GM12878 (cell line): ENCODE results near the gene CES4A. TPM values are rescaled to one million over a fixed set of nuclear protein-coding genes. Genes with fewer than 3 reads are reported as not detected.

Experiments
- ATAC-seq: fragments of 200-7000 bp; cut with Tn5 transposase; 3 replicates; pipeline ENCODE4 v1.9.1; 2020; ENCODE audit warnings: mild to moderate bottlenecking, moderate library complexity
- BruUV-seq: library from RNA; stranded (reverse); fragments of 400-500 nt; replicated peaks from 2 replicates; lab custom pipeline; 2021; lab: Mats Ljungman, UMichigan
- CTCF ChIA-PET: fragments of 300-600 bp; sonication (Branson Sonifier 250); formaldehyde crosslinking; extraction: SDS; loops from one replicate; lab custom pipeline; 2021; ENCODE audit warnings: inconsistent platforms; lab: Yijun Ruan, JAX
- POLR2A ChIA-PET: fragments of 350-600 bp; formaldehyde crosslinking; extraction: SDS; loops from one replicate; lab custom pipeline; 2021; ENCODE audit warnings: inconsistent platforms; lab: Charles Lee
- RAD21 ChIA-PET: fragments of 300-600 bp; sonication (Branson Sonifier 250); formaldehyde crosslinking; loops from one replicate; lab custom pipeline; 2023; ENCODE audit warnings: antibody characterized with exemption; ENCODE audit not compliant: unreplicated experiment; lab: Charles Lee
- SMC1A ChIA-PET: fragments of 300-600 bp; sonication (Branson Sonifier 250); formaldehyde crosslinking; loops from one replicate; lab custom pipeline; 2023; ENCODE audit not compliant: unreplicated experiment, uncharacterized antibody; lab: Charles Lee
- DNase-seq: peaks from one replicate; pipeline ENCODE4 v3.0.0-alpha.2; 2011; ENCODE audit warnings: low read depth, low spot score
- FAIRE-seq: peaks from 3 replicates; lab custom pipeline; 2011; peaks lifted over from hg19 to GRCh38; lab: Jason Lieb, UNC
- H2AFZ ChIP-seq: 2 replicates; pipeline ENCODE4 v1.6.0; 2011; ENCODE audit warnings: low read depth, low read length, control low read depth; ENCODE audit not compliant: control insufficient read depth
- H3K27ac ChIP-seq: 2 replicates; pipeline ENCODE4 v1.5.1; 2011; ENCODE audit warnings: control low read depth; ENCODE audit not compliant: control insufficient read depth, insufficient read depth
- H3K27me3 ChIP-seq, 2 experiments: replicated peaks in 1 of 2; 2 replicates each; pipeline versions ENCODE4 v1.6.0 to v1.6.1; 2011; ENCODE audit warnings: low read length in 1 of 2; ENCODE audit not compliant: control insufficient read depth in 2 of 2, insufficient read depth in 2 of 2
- H3K36me3 ChIP-seq, 2 experiments: 2 replicates each; pipeline ENCODE4 v1.5.1; 2011; ENCODE audit warnings: low read length in 1 of 2; ENCODE audit not compliant: control insufficient read depth in 2 of 2, insufficient read depth in 2 of 2
- H3K4me1 ChIP-seq: 2 replicates; pipeline ENCODE4 v1.6.1; 2011; ENCODE audit warnings: mild to moderate bottlenecking, low read length, moderate library complexity, mixed read lengths; ENCODE audit not compliant: control insufficient read depth, insufficient read depth
- H3K4me2 ChIP-seq: 2 replicates; pipeline ENCODE4 v1.6.0; 2011; ENCODE audit warnings: control low read depth; ENCODE audit not compliant: control insufficient read depth, insufficient read depth
- H3K4me3 ChIP-seq: fragments of 200-600 bp; sonication (generic); 2 replicates; pipeline ENCODE4 v1.5.1; 2016
- H3K79me2 ChIP-seq: 2 replicates; pipeline ENCODE4 v1.6.0; 2011; ENCODE audit warnings: low read length; ENCODE audit not compliant: control insufficient read depth, insufficient read depth
- H3K9ac ChIP-seq: 2 replicates; pipeline ENCODE4 v1.8.0; 2011; ENCODE audit warnings: low read length, control low read depth, mixed read lengths; ENCODE audit not compliant: control insufficient read depth, insufficient read depth
- H3K9me3 ChIP-seq: replicated peaks from 3 replicates; pipeline ENCODE4 v1.5.1; 2011; ENCODE audit warnings: mild to moderate bottlenecking, low read length; ENCODE audit not compliant: control insufficient read depth, insufficient read depth
- H4K20me1 ChIP-seq: 2 replicates; pipeline ENCODE4 v1.6.0; 2011; ENCODE audit not compliant: control insufficient read depth, insufficient read depth
- ATF2 ChIP-seq: IDR thresholded peaks from 2 replicates; pipeline ENCODE4 v1.6.1; 2012; ENCODE audit warnings: low read length, inconsistent platforms
- CEBPB ChIP-seq, 2 experiments: fragments of 150-350 bp in 1 of 2; IDR thresholded peaks; 2 replicates each; pipeline ENCODE4 v1.6.1; 2012 to 2014; ENCODE audit warnings: low read depth in 2 of 2, low read length in 2 of 2, borderline replicate concordance in 1 of 2, inconsistent platforms in 1 of 2
- IKZF1 ChIP-seq: fragments of 450-650 bp; conservative IDR thresholded peaks from 2 replicates; pipeline ENCODE4 v1.6.1; 2017; ENCODE audit warnings: antibody characterized with exemption, mild to moderate bottlenecking
- IRF4 ChIP-seq: IDR thresholded peaks from 2 replicates; pipeline ENCODE4 v1.6.1; 2011; ENCODE audit warnings: low read depth, low read length
- MYC ChIP-seq: IDR thresholded peaks from 2 replicates; pipeline ENCODE4 v1.6.1; 2011; ENCODE audit warnings: mild to moderate bottlenecking, low read length, moderate library complexity, inconsistent platforms; ENCODE audit not compliant: insufficient read depth, insufficient replicate concordance, insufficient read length, severe bottlenecking
- NBN ChIP-seq: fragments of 450-650 bp; IDR thresholded peaks from 2 replicates; pipeline ENCODE4 v1.6.1; 2016
- NRF1 ChIP-seq: conservative IDR thresholded peaks from 2 replicates; pipeline ENCODE4 v1.6.1; 2011; ENCODE audit warnings: mild to moderate bottlenecking, low read depth, low read length, improper control_type of control experiment
- PML ChIP-seq: IDR thresholded peaks from 2 replicates; pipeline ENCODE4 v1.6.1; 2012; ENCODE audit warnings: low read length, inconsistent platforms
- POLR2A ChIP-seq: IDR thresholded peaks from 2 replicates; pipeline ENCODE4 v1.6.1; 2011; ENCODE audit warnings: low read depth, mild to moderate bottlenecking, low read length
- POU2F2 ChIP-seq: IDR thresholded peaks from 3 replicates; pipeline ENCODE4 v1.6.1; 2011; ENCODE audit warnings: low read depth, mild to moderate bottlenecking, low read length, borderline replicate concordance
- RCOR1 ChIP-seq: conservative IDR thresholded peaks from 2 replicates; pipeline ENCODE4 v1.6.1; 2012; ENCODE audit warnings: low read depth, low read length, improper control_type of control experiment
- RUNX3 ChIP-seq: IDR thresholded peaks from 2 replicates; pipeline ENCODE4 v1.6.1; 2012; ENCODE audit warnings: low read length, inconsistent platforms
- SP1 ChIP-seq: IDR thresholded peaks from one replicate; pipeline ENCODE4 v1.6.1; 2011; ENCODE audit warnings: low read depth, low read length
- STAT1 ChIP-seq: fragments of 450-650 bp; conservative IDR thresholded peaks from 2 replicates; pipeline ENCODE4 v1.6.1; 2014; ENCODE audit warnings: antibody characterized with exemption, mild to moderate bottlenecking
- TAF1 ChIP-seq: IDR thresholded peaks from 2 replicates; pipeline ENCODE4 v1.6.1; 2011; ENCODE audit warnings: mild to moderate bottlenecking, low read depth, low read length, borderline replicate concordance
- TCF3 ChIP-seq: IDR thresholded peaks from 2 replicates; pipeline ENCODE4 v1.6.1; 2012; ENCODE audit warnings: low read depth, mild to moderate bottlenecking, low read length, borderline replicate concordance; ENCODE audit not compliant: insufficient read depth
- ZSCAN29 ChIP-seq: fragments of 450-650 bp; IDR thresholded peaks from 2 replicates; pipeline ENCODE4 v1.6.1; 2017; ENCODE audit warnings: mild to moderate bottlenecking, moderate library complexity
- WGBS: methylation state at CpG from one replicate; pipeline ENCODE4 v1.1.6; 2016; ENCODE audit warnings: low lambda C conversion rate; ENCODE audit not compliant: insufficient replicate concordance, insufficient coverage; ENCODE audit errors: missing lambda C conversion rate; 5-methylcytosine and 5-hydroxymethylcytosine counted together
- in situ Hi-C: fragments of 300-500 bp; cut with MboI; formaldehyde crosslinking; loops from 9 replicates; pipeline ENCODE4 v1.14.3; 2018; ENCODE audit warnings: mixed read lengths
- intact Hi-C: fragments of 100-400 bp; cut with micrococcal nuclease; formaldehyde crosslinking; loops from one replicate; pipeline ENCODE4 v1.14.2; 2022; ENCODE audit not compliant: unreplicated experiment
- polyA plus RNA-seq, 11 experiments: library from polyadenylated mRNA; depleted of rRNA in 4 of 11; unstranded in 6 of 11; stranded (reverse) in 5 of 11; fragments of >200 nt; fragmentation: Nextera tagmentation in 4 of 11; fragmentation: Illumina TruSeq in 1 of 11; extraction: Ambion mirVana in 4 of 11; extraction: Trizol in 1 of 11; gene quantifications; 1 replicate in 1 of 11; 2 replicates in 10 of 11; pipeline versions ENCODE4 v1.2.1 to v1.2.3, GENCODE V29; 2011 to 2016; ENCODE audit warnings: inconsistent platforms in 2 of 11, missing spikeins in 2 of 11, low read depth in 1 of 11
- total RNA-seq, 4 experiments: library from RNA; depleted of rRNA in 3 of 4; stranded (reverse); fragments of >200 nt in 3 of 4; fragmentation: Illumina TruSeq in 1 of 4; extraction: Trizol in 1 of 4; gene quantifications; 2 replicates each; pipeline versions ENCODE4 v1.2.1 to v1.2.3, GENCODE V29; 2013 to 2021

CES4A gene
- total and polyA plus RNA-seq, 10 of the 15 experiments (the other 5 are each of a cell fraction or from before 2014, with no cell fraction given) = 0.05 to 5.0 (median 2.1) TPM

GRCh38 chr16:67028696-67029253 is 40.4 kb downstream of the CES4A start, which contains the start of gene CBFB (continued):
- TF ChIP-seq ATF2 (no peak), ZSCAN29 (no peak)

- CTCF ChIA-PET = interaction anchor here (0.9 to 3.8 kb wide), 8 partner anchors 9 to 156 kb away, joined by 3 to 54 read pairs (median 8); no protein-coding TSS in a partner anchor
- intact Hi-C loops (no loop called here), in situ Hi-C loops (loop anchor here (25.0 kb wide), 1 partner anchor 492 kb away; no protein-coding TSS in a partner anchor)
- Histone ChIP-seq H4K20me1 (no peaks in the 10 kb centered on the region), H3K9me3 (no peaks in the 10 kb centered on the region), H3K79me2 (peaks cover 55% of the 10 kb centered on the region), H3K27ac (peak overlapping the region; percentile 93), H3K27me3 (no peaks in the 10 kb centered on the region), H3K4me1 (peaks cover 13% of the 10 kb centered on the region), H3K4me2 (peak overlapping the region; percentile 68), H3K9ac (peak overlapping the region; percentile 93), H3K4me3 (peak overlapping the region; percentile 72), H3K36me3 (peaks cover 0 to 3% of the 10 kb centered on the region in 2 experiments; a peak in 1 of 4 replicates), H2AFZ (peak overlapping the region; percentile 20)
- WGBS = under 1% methylated on average over 114 of the region's 123 CpGs
- POLR2A ChIA-PET = interaction anchor here (0.6 to 3.5 kb wide), 11 partner anchors 8 to 130 kb away, joined by 3 to 15 read pairs (median 4); partner anchors contain the start of genes B3GNT9, FBXL8 and TRADD
- no peak for DNase-seq
- RAD21 ChIA-PET = interaction anchor here (0.8 to 3.7 kb wide), 10 partner anchors 11 to 133 kb away, joined by 3 to 16 read pairs (median 6); partner anchors contain the start of genes FBXL8 and TRADD
- FAIRE-seq = no peak
- ATAC-seq = peak; percentile 65
- SMC1A ChIA-PET = interaction anchor here (0.7 to 2.6 kb wide), 14 partner anchors 11 to 215 kb away, joined by 3 to 17 read pairs (median 5); partner anchors contain the start of gene B3GNT9
- BruUV-seq = no TSS peak
- TF ChIP-seq TCF3 (0 out of 2 replicates have a peak, but pooled peaks have one; percentile 30), IRF4 (no peak), MYC (no peak), RCOR1 (no peak), NBN (0 out of 2 replicates have a peak, but pooled peaks have one; percentile 9), NRF1 (no peak), ATF2 (no peak), POLR2A (peak; percentile 70), SP1 (no peak), STAT1 (0 out of 2 replicates have a peak, but pooled peaks have one; percentile 61), CEBPB (IDR thresholded peaks at IDR 0.05; ENCODE audit: borderline replicate concordance in 1 of 2, low read depth in 2 of 2, low read length in 2 of 2) (no peak), IKZF1 (peak; percentile 95), RUNX3 (peak; percentile 65), TAF1 (no peak; the same call in 1 of the 2 replicates), POU2F2 (no peak), PML (0 out of 2 replicates have a peak, but pooled peaks have one; percentile 15)
Measured at GRCh38 chr16:67029254-67030096, 41.1 kb downstream of the CES4A start.
